Pulmonary artery endothelial cell (primary cell): ENCODE data around the gene SPATA2L. TPM values are rescaled to one million over a fixed set of nuclear protein-coding genes. Genes with fewer than 3 reads are reported as not detected.

Experiments
- DNase-seq: peaks from one replicate; pipeline ENCODE4 v3.0.0-alpha.2; 2011; ENCODE audit warnings: low read depth, low spot score
- total RNA-seq: library from RNA; depleted of rRNA; stranded (reverse); fragments of >200 nt; gene quantifications from 2 replicates; pipeline ENCODE4 v1.2.3, GENCODE V29; 2014

The SPATA2L gene, protein sequence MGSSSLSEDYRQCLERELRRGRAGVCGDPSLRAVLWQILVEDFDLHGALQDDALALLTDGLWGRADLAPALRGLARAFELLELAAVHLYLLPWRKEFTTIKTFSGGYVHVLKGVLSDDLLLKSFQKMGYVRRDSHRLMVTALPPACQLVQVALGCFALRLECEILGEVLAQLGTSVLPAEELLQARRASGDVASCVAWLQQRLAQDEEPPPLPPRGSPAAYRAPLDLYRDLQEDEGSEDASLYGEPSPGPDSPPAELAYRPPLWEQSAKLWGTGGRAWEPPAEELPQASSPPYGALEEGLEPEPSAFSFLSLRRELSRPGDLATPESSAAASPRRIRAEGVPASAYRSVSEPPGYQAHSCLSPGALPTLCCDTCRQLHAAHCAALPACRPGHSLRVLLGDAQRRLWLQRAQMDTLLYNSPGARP
- total RNA-seq = 14.8 and 16.3 TPM in 2 replicates

GRCh38 chr16:89701425-89702406 is at the start of gene SPATA2L:
Gene SPATA2L, minus strand, starts transcription at chr16:89701705. Its CDS starts 473 bp downstream, at chr16:89701232.
- DNase-seq = no peak

DNA sequence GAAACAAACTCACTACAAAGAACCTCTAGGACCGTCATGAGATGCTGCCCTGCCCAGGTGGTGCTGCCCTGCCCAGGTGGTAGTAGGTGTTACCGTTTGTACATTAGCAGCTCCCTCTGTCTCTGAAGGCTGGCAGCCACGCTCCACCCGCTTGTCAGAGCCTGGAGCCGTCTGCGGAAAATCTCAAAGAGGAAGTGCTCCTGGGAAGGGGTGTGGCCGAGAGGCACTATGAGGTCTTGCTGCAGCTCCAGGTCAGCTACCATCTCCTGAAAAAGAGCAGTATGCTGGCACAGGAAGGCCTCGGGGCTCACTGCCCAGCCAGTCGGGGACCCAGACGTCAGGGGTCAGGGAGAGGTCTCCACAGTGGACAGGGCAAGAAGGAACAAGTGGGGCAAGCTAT is 48.1 kb upstream of the SPATA2L start:
- DNase-seq = no peak

DNA sequence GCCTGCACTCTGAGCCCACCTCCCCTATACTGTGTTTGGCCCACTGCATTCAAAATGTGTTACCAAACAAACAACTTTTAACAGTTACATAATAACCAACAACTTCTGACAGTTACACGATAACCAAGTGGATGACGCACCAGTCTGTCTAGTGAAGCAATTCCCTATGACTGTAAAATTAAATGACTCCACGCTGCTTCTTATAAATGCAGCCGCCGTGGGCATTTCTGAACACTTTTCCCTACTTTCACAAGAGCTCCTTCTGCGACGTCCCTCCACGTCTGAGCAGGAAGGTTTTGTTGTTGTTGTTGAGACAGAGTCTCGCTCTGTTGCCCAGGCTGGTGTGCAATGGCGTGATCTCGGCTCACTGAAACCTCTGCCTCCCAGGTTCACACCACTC is 47.4 kb upstream of the SPATA2L start:
- DNase-seq = no peak

DNA sequence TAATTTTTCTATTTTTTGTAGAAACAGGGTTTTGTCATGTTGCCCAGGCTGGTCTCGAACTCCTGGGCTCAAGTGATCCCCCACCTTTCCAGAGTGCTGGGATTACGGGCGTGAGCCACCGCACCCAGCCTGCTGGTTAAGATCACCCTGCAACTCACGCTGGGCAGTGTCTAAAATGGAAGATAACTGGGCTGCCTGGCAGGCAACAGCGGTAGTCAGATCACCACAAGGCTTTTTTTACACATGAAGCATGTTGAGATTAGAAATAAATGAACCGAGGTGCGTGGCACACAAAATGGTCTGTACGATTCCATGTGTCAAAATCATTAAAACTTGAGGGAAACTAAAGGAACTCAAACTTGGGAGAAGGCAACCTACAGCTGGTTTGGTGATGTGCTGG is 46.6 kb upstream of the SPATA2L start:
- no peak for DNase-seq

GRCh38 chr16:89746043-89746442 is 44.5 kb upstream of the SPATA2L start:
- no peak for DNase-seq

- DNase-seq = no peak
These were observed 43.3 kb upstream of the SPATA2L start for GRCh38 chr16:89744813-89745212.

DNA sequence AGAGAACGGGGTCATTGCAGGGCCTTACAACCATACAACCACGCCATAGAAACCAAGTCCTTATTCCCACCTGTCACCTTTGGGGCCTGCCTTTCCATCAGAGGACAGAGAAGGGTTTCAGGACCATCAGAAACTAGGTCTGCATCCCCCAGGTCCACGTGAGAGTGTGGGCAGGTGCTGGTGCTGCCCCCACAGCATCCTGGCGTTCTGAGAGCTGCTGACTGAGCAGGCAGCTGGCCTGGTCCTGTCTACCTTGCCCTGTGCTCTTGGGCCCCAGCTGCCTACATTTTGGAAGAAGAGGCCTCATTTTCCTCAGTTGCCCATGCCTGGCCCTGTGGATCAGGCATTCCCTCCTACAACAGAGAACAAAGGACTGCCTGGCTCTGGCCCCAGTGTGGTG is 41.4 kb upstream of the SPATA2L start:
- no peak for DNase-seq

GRCh38 chr16:89741342-89742014 is 40.0 kb upstream of the SPATA2L start:
- DNase-seq = no peak

GRCh38 chr16:89739383-89739782 is 37.9 kb upstream of the SPATA2L start:
- no peak for DNase-seq

DNA sequence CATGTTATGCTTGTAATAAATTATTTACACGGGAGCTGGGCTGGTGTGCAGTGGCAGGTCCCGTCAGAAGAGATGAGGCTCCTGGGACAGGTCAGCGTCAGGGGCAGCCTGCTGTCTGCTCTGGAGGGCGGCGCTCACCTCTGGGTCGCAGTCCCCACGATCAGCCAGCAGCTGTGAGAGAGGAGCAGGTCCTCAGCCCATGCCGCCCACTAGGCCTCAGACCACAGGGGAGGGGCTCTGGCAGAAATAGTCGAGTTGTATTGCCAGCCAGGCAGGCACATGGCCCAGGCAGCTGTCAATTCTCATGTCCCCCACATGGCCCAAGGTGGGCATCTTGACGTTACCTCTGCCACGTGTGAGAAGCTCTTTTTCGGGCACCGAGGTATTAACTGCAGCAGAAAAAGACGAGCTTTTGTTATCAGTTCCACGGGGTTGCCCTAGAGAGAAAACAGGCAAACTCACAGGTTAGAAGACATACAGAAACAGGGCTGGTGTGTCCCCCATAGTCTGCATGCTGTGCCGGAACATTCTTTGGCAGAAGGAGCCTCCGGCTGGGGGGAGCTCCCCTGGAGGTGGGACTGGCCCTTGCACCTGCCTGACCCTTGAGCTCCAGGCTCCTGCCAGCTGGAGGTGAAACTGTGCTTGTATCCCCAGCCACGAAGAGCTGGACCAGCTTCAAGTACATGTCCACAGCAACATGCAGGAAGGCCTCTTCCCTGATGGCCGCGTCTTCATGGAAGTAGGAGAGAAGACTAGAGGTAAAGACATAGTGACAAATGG is 37.2 kb upstream of the SPATA2L start:
- DNase-seq = no peak

GRCh38 chr16:89738072-89738377 is 36.5 kb upstream of the SPATA2L start:
- DNase-seq = no peak

- DNase-seq = no peak
These were observed 36.0 kb upstream of the SPATA2L start for GRCh38 chr16:89737341-89738071.

DNA sequence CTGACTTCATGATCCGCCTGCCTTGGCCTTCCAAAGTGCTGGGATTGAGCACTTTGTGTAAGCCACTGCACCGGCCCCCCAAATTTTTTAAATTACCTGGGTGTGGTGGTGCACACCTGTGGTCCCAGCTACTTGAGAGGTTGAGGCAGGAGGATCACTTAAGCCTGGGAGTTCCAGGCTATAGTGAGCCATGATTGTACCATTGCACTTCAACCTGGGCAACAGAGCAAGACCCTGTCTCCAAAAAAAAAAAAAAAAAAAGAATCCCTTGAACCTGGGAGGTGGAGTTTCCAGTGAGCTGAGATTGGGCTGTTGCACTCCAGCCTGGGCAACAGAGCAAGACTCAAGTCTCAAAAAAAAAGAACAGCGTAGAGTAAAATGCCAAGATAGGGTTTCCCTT is 35.0 kb upstream of the SPATA2L start:
- no peak for DNase-seq

- DNase-seq = no peak
These were observed 32.3 kb upstream of the SPATA2L start for GRCh38 chr16:89733792-89734191.

GRCh38 chr16:89733322-89733721 is 31.8 kb upstream of the SPATA2L start:
- no peak for DNase-seq

- DNase-seq = no peak
These were observed 31.4 kb upstream of the SPATA2L start for GRCh38 chr16:89732918-89733242.

DNA sequence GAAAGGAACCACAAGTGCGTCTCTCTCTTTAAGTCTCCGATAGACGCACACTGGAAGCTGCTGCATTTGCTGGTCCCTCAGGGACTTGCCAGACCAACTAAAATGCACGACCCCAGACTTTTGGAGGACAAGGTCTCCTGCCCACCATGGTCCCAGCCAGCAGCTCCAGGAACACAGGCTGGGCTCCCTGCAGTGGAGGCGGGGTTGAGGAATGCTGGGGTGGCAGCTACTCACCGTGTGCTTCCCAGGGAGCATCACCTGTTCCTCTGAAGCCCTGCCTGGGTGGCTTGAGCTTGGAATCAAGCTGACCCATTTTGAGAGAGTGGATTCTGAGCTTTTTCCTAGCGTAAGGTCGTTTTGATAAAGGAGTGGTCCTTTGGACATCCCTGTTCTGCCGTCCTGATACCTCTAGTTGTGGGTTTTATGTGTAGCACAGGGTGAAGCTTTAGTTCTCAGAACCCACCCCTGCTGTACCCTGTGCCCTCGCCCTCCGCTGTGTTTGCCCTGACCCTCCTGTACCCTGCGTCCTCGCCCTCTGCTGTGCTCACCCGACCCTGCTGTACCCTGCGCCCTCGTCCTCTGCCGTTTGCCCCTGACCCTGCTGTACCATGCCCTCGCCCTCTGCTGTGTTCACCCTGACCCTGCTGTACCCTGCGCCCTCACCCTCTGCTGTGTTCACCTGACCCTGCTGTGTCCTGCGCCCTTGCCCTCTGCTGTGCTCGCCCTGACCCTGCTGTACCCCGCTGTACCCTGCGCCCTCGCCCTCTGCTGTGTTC is 30.8 kb upstream of the SPATA2L start:
- no peak for DNase-seq

DNA sequence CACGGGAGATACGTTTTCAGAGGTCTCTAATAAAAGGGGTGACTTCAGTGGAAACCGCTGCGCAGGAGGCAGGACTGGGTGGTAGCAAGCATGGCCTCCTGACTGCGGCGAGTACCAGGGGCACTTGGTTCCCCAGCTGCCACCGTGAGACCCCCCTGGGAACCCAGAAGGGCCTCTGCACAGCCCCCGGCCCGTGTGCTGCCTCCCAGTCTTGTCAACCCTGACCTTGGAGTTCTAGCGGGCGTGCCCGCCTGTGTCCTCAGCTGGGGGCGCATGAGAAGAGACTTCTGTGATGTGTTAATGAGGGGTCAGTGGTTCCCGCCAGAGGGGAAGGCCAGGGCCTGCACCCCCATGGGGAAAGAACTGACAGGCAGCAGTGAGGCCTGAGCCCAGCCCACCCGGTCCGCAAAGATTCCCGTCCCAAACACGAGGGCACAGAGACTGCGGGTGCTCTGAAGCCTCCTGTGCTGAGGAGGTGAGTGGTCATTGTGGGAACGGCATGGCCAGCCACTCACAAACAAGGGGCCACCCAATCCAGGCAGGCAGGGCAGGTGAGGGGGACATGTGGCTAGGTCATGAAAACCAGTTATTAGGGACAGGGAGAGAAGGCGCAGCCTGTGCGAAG is 29.2 kb upstream of the SPATA2L start:
- DNase-seq = no peak

- DNase-seq = no peak
These were observed 28.5 kb upstream of the SPATA2L start for GRCh38 chr16:89729863-89730593.
